T-cell (primary cell): ENCODE results near the gene GUCA2A. TPM values are rescaled to one million over a fixed set of nuclear protein-coding genes. Genes with fewer than 3 reads are reported as not detected.

Experiments used
- ATAC-seq, 4 experiments: fragments of 200-7000 bp in 3 of 4; fragments of 150-1000 bp in 1 of 4; cut with Tn5 transposase; replicated peaks in 1 of 4; 1 replicate in 3 of 4; 2 replicates in 1 of 4; pipeline ENCODE4 v1.10.0; 2021; ENCODE audit warnings: moderate library complexity in 3 of 4, mild to moderate bottlenecking in 2 of 4, moderate number of reproducible peaks in 1 of 4
- CTCF ChIA-PET, 2 donors: fragments of 300-600 bp; sonication (Branson Sonifier 250); formaldehyde crosslinking; loops; one replicate each; lab custom pipeline; 2022; ENCODE audit warnings: antibody characterized with exemption in 2 of 2; lab: Charles Lee
- POLR2A ChIA-PET, 2 donors: fragments of 300-600 bp; sonication (Branson Sonifier 250); formaldehyde crosslinking; loops; one replicate each; lab custom pipeline; 2022; ENCODE audit warnings: antibody characterized with exemption in 2 of 2; lab: Charles Lee
- DNase-seq, 35 experiments: peaks; one replicate each; pipeline versions ENCODE4 v3.0.0 to v3.0.0-alpha.2; 2013 to 2023
- H3K27ac ChIP-seq: one replicate; pipeline ENCODE4 v1.5.1; 2013; ENCODE audit warnings: low read length
- H3K27me3 ChIP-seq, 2 experiments: replicated peaks in 1 of 2; 1 replicate in 1 of 2; 2 replicates in 1 of 2; pipeline versions ENCODE4 v1.6.1 to v1.7.0; 2013; ENCODE audit warnings: low read length in 1 of 2, mixed read lengths in 1 of 2; ENCODE audit not compliant: control insufficient read depth in 2 of 2, insufficient read depth in 2 of 2; ENCODE audit errors: extremely low read depth in 1 of 2
- H3K36me3 ChIP-seq, 2 donors: 1 replicate in 1 of 2; 2 replicates in 1 of 2; pipeline versions ENCODE4 v1.6.1 to v1.7.0; 2013; ENCODE audit warnings: low read length in 1 of 2; ENCODE audit not compliant: control insufficient read depth in 2 of 2, insufficient read depth in 1 of 2; ENCODE audit errors: extremely low read depth in 1 of 2
- H3K4me1 ChIP-seq, 2 experiments: 1 replicate in 1 of 2; 2 replicates in 1 of 2; pipeline versions ENCODE4 v1.6.1 to v1.7.0; 2013; ENCODE audit warnings: low read length in 2 of 2, mixed read lengths in 1 of 2; ENCODE audit not compliant: insufficient read depth in 2 of 2, control insufficient read depth in 1 of 2; ENCODE audit errors: extremely low read depth in 1 of 2
- H3K4me3 ChIP-seq, 2 donors: 1 replicate in 1 of 2; 2 replicates in 1 of 2; pipeline versions ENCODE4 v1.5.1 to v1.7.0; 2013; ENCODE audit warnings: mild to moderate bottlenecking in 2 of 2, low read length in 1 of 2, moderate library complexity in 1 of 2; ENCODE audit not compliant: control insufficient read depth in 1 of 2; ENCODE audit errors: extremely low read depth in 1 of 2
- H3K9me3 ChIP-seq: 2 replicates; pipeline ENCODE4 v1.7.0; 2013
- H3K27ac Mint-ChIP-seq, 2 donors: one replicate each; pipeline ENCODE4 v1.8.0; 2020 to 2021; ENCODE audit warnings: mild to moderate bottlenecking in 2 of 2, mixed read lengths in 2 of 2
- H3K27me3 Mint-ChIP-seq, 2 donors: one replicate each; pipeline ENCODE4 v1.8.0; 2021 to 2022; ENCODE audit warnings: mixed read lengths in 2 of 2
- H3K36me3 Mint-ChIP-seq: one replicate; pipeline ENCODE4 v1.8.0; 2021; ENCODE audit warnings: mixed read lengths
- H3K4me1 Mint-ChIP-seq, 3 donors: one replicate each; pipeline ENCODE4 v1.8.0; 2020 to 2022; ENCODE audit warnings: mixed read lengths in 3 of 3, mild to moderate bottlenecking in 1 of 3
- H3K4me3 Mint-ChIP-seq, 3 donors: one replicate each; pipeline ENCODE4 v1.8.0; 2020 to 2022; ENCODE audit warnings: mild to moderate bottlenecking in 3 of 3, mixed read lengths in 3 of 3, moderate library complexity in 3 of 3
- H3K9me3 Mint-ChIP-seq, 3 donors: one replicate each; pipeline ENCODE4 v1.8.0; 2020 to 2022; ENCODE audit warnings: mixed read lengths in 3 of 3
- WGBS: methylation state at CpG from one replicate; pipeline ENCODE4 v1.1.5; 2013; ENCODE audit warnings: missing lambda C conversion rate; ENCODE audit not compliant: insufficient coverage; 5-methylcytosine and 5-hydroxymethylcytosine counted together
- total RNA-seq, 35 experiments: library from RNA in 6 of 35; stranded (reverse) in 6 of 35; fragments of 120-200 nt in 1 of 35; gene quantifications; one replicate each; pipeline versions ENCODE4 v1.2.1 to v1.2.4 and lab custom pipeline; 2013 to 2026

GUCA2A gene
- total RNA-seq, 5 donors from 2014 or later (not counting 1 experiment from before 2014, with no cell fraction given): not detected

DNA sequence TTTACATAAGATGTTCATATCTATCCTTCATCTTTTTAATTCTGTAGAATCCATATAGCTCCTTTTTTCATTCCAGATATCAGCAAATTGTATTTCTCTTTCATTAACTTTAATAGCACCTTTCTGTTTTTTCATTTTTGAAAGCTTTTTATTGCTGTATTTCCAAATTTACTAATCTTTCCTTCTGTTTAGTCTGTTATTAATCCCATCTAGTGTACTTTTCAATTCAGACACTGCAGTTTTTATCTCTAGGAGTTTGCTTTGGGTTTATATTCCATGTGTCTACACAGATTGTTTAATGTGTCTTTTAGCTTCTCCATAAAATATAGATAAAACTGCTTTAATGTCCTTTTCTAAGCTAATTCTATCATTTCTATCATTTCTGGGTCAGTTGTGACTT is 37.4 kb upstream of the GUCA2A start:
- Mint-ChIP-seq H3K36me3 (peaks cover 72% of the 10 kb centered on the region), H3K9me3 (peaks cover 5 to 21% (median 12%) of the 10 kb centered on the region in 3 donors), H3K27ac (no peak overlapping the region), H3K27me3 (no peaks in the 10 kb centered on the region), H3K4me3 (no peak overlapping the region), H3K4me1 (peaks cover 3 to 4% (median 3%) of the 10 kb centered on the region in 3 donors)
- Histone ChIP-seq H3K4me3 (no peak overlapping the region), H3K36me3 (peaks cover 0 to 38% of the 10 kb centered on the region in 2 donors), H3K9me3 (peaks cover 9% of the 10 kb centered on the region), H3K4me1 (no peaks in the 10 kb centered on the region), H3K27ac (no peak overlapping the region), H3K27me3 (no peaks in the 10 kb centered on the region)
- DNase-seq (no peak), ATAC-seq (no peak)
- ChIA-PET POLR2A (interaction anchor here in 1 of 2 donors (0.6 kb wide), 1 partner anchor 592 kb away, joined by 3 read pairs; no protein-coding TSS in a partner anchor), CTCF (interaction anchor here in 1 of 2 donors (0.7 kb wide), 2 partner anchors 10 to 359 kb away, joined by 3 read pairs; no protein-coding TSS in a partner anchor)

GRCh38 chr1:42198251-42198650 is 33.7 kb upstream of the GUCA2A start:
- DNase-seq (no peak), ATAC-seq (no peak)
- H3K4me1 ChIP-seq: no peaks in the 10 kb centered on the region
- Mint-ChIP-seq H3K4me1 (peaks cover 0 to 3% (median 0%) of the 10 kb centered on the region in 3 donors), H3K27me3 (no peaks in the 10 kb centered on the region), H3K4me3 (no peak overlapping the region), H3K27ac (peak overlapping the region in 1 of 2 donors; percentile 25), H3K9me3 (peaks cover 4 to 14% (median 12%) of the 10 kb centered on the region in 3 donors), H3K36me3 (peaks cover 44% of the 10 kb centered on the region)
- ChIA-PET CTCF (no interaction called here), POLR2A (no interaction called here)
- peaks cover 0 to 55% of the 10 kb centered on the region in 2 donors for H3K36me3 ChIP-seq
- no peak overlapping the region for H3K4me3 ChIP-seq
- H3K27me3 ChIP-seq: no peaks in the 10 kb centered on the region
- H3K27ac ChIP-seq: no peak overlapping the region
- H3K9me3 ChIP-seq: peaks cover 7% of the 10 kb centered on the region
- 90% methylated on average over 2 of the region's 5 CpGs for WGBS

- no peak overlapping the region for H3K4me3 ChIP-seq
- DNase-seq (no peak), ATAC-seq (no peak)
- no CpG with 5 or more reads among the region's 3 CpGs for WGBS
- Mint-ChIP-seq H3K27me3 (no peaks in the 10 kb centered on the region), H3K36me3 (peaks cover 35% of the 10 kb centered on the region), H3K9me3 (no peaks in the 10 kb centered on the region), H3K4me3 (no peak overlapping the region), H3K4me1 (peaks cover 0 to 16% (median 6%) of the 10 kb centered on the region in 3 donors), H3K27ac (no peak overlapping the region)
- no peaks in the 10 kb centered on the region for H3K4me1 ChIP-seq
- no peak overlapping the region for H3K27ac ChIP-seq
- ChIA-PET POLR2A (no interaction called here), CTCF (no interaction called here)
- H3K9me3 ChIP-seq: no peaks in the 10 kb centered on the region
- H3K36me3 ChIP-seq: peaks cover 0 to 65% of the 10 kb centered on the region in 2 donors
- H3K27me3 ChIP-seq: no peaks in the 10 kb centered on the region
Measured at GRCh38 chr1:42195841-42196240, 31.3 kb upstream of the GUCA2A start.

DNA sequence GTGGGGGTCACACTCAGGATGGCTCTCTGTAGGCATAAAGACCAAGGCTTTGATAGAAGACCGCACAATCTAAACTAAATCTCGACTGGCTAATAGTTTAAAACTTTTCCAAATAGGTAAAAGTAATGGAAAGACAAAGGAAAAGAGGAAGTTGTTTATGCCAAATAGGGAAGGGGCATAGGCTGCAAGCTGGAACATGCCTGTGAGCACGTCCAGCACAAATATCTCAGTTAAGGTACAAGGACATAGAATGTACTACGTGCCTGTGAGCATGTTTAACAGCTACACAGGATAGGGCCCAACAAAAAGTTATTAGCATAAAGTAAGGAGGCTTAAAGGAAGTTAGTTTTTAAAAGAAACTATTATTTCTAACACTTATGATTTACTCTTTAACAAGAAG is 27.6 kb upstream of the GUCA2A start:
- ATAC-seq (no peak), DNase-seq (no peak)
- CTCF ChIA-PET: interaction anchor here in 1 of 2 donors (1.0 kb wide), 1 partner anchor 10 kb away, joined by 3 read pairs; no protein-coding TSS in a partner anchor
- Mint-ChIP-seq H3K36me3 (peaks cover 40% of the 10 kb centered on the region), H3K9me3 (no peaks in the 10 kb centered on the region), H3K27me3 (no peaks in the 10 kb centered on the region), H3K27ac (peak overlapping the region; percentile 3 to 11), H3K4me3 (no peak overlapping the region), H3K4me1 (peaks cover 0 to 16% (median 6%) of the 10 kb centered on the region in 3 donors)
- Histone ChIP-seq H3K9me3 (no peaks in the 10 kb centered on the region), H3K4me3 (no peak overlapping the region), H3K27me3 (no peaks in the 10 kb centered on the region), H3K27ac (no peak overlapping the region), H3K4me1 (no peaks in the 10 kb centered on the region), H3K36me3 (peaks cover 0 to 74% of the 10 kb centered on the region in 2 donors)
- POLR2A ChIA-PET: no interaction called here
- 94% methylated on average over 2 of the region's 4 CpGs for WGBS

DNA sequence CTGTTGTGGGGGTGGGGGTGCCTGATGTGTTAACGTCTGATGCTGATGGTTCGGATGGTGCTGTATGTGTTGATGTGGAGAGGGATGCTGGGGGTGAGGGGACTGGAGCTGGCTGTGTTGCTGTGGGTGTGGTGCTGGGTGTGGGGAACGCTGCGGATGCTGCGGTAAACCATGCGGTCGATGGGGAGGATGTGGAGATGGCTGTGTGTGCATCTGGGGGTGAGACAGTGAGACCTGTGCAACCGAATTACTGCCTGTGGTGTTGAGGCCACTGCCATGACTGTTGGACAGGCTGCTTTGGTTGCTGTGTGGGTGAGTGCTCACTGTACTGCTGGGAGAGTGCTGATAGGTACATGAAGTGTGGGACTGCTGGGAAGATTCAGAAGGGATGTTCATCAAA is 26.8 kb upstream of the GUCA2A start:
- Histone ChIP-seq H3K9me3 (no peaks in the 10 kb centered on the region), H3K27me3 (no peaks in the 10 kb centered on the region), H3K27ac (no peak overlapping the region), H3K36me3 (peaks cover 0 to 77% of the 10 kb centered on the region in 2 donors), H3K4me3 (no peak overlapping the region), H3K4me1 (no peaks in the 10 kb centered on the region)
- ATAC-seq (no peak), DNase-seq (no peak)
- no peak overlapping the region for H3K27ac Mint-ChIP-seq
- POLR2A ChIA-PET: no interaction called here
- H3K27me3 Mint-ChIP-seq: no peaks in the 10 kb centered on the region
- no peak overlapping the region for H3K4me3 Mint-ChIP-seq
- peaks cover 0 to 16% (median 6%) of the 10 kb centered on the region in 3 donors for H3K4me1 Mint-ChIP-seq
- WGBS: 97% methylated on average over 8 of the region's 8 CpGs
- CTCF ChIA-PET: interaction anchor here in 1 of 2 donors (0.6 to 0.7 kb wide), 2 partner anchors 265 to 573 kb away, joined by 3 read pairs; no protein-coding TSS in a partner anchor
- H3K9me3 Mint-ChIP-seq: no peaks in the 10 kb centered on the region
- peaks cover 44% of the 10 kb centered on the region for H3K36me3 Mint-ChIP-seq

- WGBS: 100% methylated on average over 1 of the region's 6 CpGs
- Histone ChIP-seq H3K9me3 (no peaks in the 10 kb centered on the region), H3K4me1 (no peaks in the 10 kb centered on the region), H3K27me3 (no peaks in the 10 kb centered on the region), H3K36me3 (peaks cover 0 to 74% of the 10 kb centered on the region in 2 donors), H3K4me3 (no peak overlapping the region), H3K27ac (no peak overlapping the region)
- ChIA-PET CTCF (interaction anchor here in 1 of 2 donors (0.7 kb wide), 1 partner anchor 263 kb away, joined by 3 read pairs; no protein-coding TSS in a partner anchor), POLR2A (no interaction called here)
- Mint-ChIP-seq H3K27me3 (no peaks in the 10 kb centered on the region), H3K9me3 (no peaks in the 10 kb centered on the region), H3K36me3 (peaks cover 54% of the 10 kb centered on the region), H3K4me3 (no peak overlapping the region), H3K4me1 (peaks cover 0 to 16% (median 6%) of the 10 kb centered on the region in 3 donors), H3K27ac (no peak overlapping the region)
- no peak for ATAC-seq
- DNase-seq: no peak
Measured at GRCh38 chr1:42189931-42190853, 25.6 kb upstream of the GUCA2A start.
